ENCODE results near the gene ASAP2.

ASAP2 gene

GRCh38 chr2:9284521-9285297 lies 78.1 kb downstream of the ASAP2 start:
- H2AFZ ChIP-seq (ENCODE audit: low read depth): no peak overlapping the region
- no peaks in the 10 kb centered on the region for H3K36me3 ChIP-seq (ENCODE audit: insufficient read depth)
- no peaks in the 10 kb centered on the region for H3K79me2 ChIP-seq (ENCODE audit: insufficient read depth, low read depth)
- H3K4me1 ChIP-seq (ENCODE audit: low read depth, poor library complexity, severe bottlenecking): no peaks in the 10 kb centered on the region
- no peak overlapping the region for H3K27ac ChIP-seq
- no peak overlapping the region for H3K4me2 ChIP-seq
- no peak overlapping the region for H3K4me3 ChIP-seq (IDR thresholded peaks at IDR 0.05; ENCODE audit: insufficient read depth, low read depth, low read length)
- H4K20me1 ChIP-seq (ENCODE audit: insufficient read depth): no peaks in the 10 kb centered on the region
- TF ChIP-seq, protein P1, sequence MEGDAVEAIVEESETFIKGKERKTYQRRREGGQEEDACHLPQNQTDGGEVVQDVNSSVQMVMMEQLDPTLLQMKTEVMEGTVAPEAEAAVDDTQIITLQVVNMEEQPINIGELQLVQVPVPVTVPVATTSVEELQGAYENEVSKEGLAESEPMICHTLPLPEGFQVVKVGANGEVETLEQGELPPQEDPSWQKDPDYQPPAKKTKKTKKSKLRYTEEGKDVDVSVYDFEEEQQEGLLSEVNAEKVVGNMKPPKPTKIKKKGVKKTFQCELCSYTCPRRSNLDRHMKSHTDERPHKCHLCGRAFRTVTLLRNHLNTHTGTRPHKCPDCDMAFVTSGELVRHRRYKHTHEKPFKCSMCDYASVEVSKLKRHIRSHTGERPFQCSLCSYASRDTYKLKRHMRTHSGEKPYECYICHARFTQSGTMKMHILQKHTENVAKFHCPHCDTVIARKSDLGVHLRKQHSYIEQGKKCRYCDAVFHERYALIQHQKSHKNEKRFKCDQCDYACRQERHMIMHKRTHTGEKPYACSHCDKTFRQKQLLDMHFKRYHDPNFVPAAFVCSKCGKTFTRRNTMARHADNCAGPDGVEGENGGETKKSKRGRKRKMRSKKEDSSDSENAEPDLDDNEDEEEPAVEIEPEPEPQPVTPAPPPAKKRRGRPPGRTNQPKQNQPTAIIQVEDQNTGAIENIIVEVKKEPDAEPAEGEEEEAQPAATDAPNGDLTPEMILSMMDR (conservative IDR thresholded peaks at IDR 0.05; ENCODE audit: low read depth, low read length): no peak
- no peaks in the 10 kb centered on the region for H3K27me3 ChIP-seq (ENCODE audit: insufficient read depth, low read depth)
- H3K9ac ChIP-seq: no peak overlapping the region

GRCh38 chr2:9285385-9285920 lies 78.8 kb downstream of the ASAP2 start:
- H3K9ac ChIP-seq: no peak overlapping the region
- no peak overlapping the region for H3K4me2 ChIP-seq
- no peak overlapping the region for H3K27ac ChIP-seq
- H3K4me3 ChIP-seq (IDR thresholded peaks at IDR 0.05; ENCODE audit: insufficient read depth, low read depth, low read length): no peak overlapping the region
- H3K79me2 ChIP-seq (ENCODE audit: insufficient read depth, low read depth): no peaks in the 10 kb centered on the region
- TF ChIP-seq, protein P1 (conservative IDR thresholded peaks at IDR 0.05; ENCODE audit: low read depth, low read length): no peak
- H3K36me3 ChIP-seq (ENCODE audit: insufficient read depth): no peaks in the 10 kb centered on the region
- H3K4me1 ChIP-seq (ENCODE audit: low read depth, poor library complexity, severe bottlenecking): no peaks in the 10 kb centered on the region
- no peak overlapping the region for H2AFZ ChIP-seq (ENCODE audit: low read depth)
- H4K20me1 ChIP-seq (ENCODE audit: insufficient read depth): no peaks in the 10 kb centered on the region
- no peaks in the 10 kb centered on the region for H3K27me3 ChIP-seq (ENCODE audit: insufficient read depth, low read depth)

DNA sequence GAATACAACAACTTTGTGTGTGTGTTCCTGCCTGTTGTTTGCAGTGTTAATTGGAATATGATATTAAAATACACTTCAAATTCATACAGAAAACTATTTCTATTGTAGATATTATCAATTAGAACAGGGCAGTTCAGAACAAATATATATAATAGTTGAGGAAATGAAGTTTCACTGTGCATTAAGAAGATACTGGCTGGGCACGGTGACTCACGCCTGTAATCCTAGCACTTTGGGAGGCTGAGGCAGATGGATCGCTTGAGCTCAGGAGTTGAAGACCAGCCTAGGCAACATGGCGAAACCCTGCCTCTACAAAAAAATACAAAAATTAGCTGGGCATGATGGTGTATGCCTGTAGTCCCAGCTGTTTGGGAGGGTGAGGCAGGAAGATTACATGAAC lies 79.3 kb downstream of the ASAP2 start:
- Histone ChIP-seq H3K4me1 (ENCODE audit: low read depth, poor library complexity, severe bottlenecking) (no peaks in the 10 kb centered on the region), H3K4me2 (no peak overlapping the region), H2AFZ (ENCODE audit: low read depth) (no peak overlapping the region), H3K4me3 (IDR thresholded peaks at IDR 0.05; ENCODE audit: insufficient read depth, low read depth, low read length) (no peak overlapping the region), H3K9ac (no peak overlapping the region), H4K20me1 (ENCODE audit: insufficient read depth) (no peaks in the 10 kb centered on the region), H3K27me3 (ENCODE audit: insufficient read depth, low read depth) (no peaks in the 10 kb centered on the region), H3K79me2 (ENCODE audit: insufficient read depth, low read depth) (no peaks in the 10 kb centered on the region), H3K36me3 (ENCODE audit: insufficient read depth) (no peaks in the 10 kb centered on the region), H3K27ac (no peak overlapping the region)
- TF ChIP-seq, protein P1 (conservative IDR thresholded peaks at IDR 0.05; ENCODE audit: low read depth, low read length): no peak

DNA sequence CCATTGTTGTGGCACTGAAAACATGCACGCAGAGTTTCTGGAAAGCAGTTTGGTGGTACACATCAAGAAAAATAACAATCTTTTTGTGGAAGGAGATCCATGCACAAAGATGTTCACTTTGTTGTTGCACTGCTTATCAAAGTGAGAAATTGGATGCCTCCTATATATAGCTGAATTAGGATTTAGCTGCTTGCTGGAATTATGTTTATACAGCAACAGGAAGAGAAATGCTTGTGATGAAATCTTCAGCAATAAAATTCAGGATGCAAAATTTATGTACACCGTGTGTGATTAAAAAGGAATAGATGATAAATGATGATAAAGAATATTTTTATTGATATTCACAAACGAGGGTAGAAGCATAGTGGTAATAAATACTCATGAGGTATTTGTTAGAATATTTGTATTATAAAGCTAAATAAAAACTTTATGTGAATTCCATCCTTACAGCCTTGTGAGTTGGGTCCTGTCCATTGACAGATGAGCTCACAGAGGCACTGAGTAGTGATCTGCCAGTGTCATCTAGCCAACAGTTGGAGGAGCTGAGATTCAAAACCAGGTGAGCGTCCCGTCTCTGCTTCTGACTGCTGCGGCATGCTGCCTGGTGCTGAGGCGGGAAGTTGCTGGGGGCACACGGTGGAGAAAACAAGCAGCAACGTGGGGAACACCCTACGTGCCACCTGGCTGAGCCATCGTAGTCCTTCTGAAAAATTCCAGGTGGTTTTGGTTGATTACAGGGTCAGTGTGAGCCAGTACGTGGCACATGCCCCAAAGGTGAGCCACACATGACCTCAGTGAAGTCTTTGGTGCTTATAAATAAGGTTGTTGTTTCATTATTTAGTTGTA lies 80.2 kb downstream of the ASAP2 start:
- H3K79me2 ChIP-seq (ENCODE audit: insufficient read depth, low read depth): no peaks in the 10 kb centered on the region
- no peak overlapping the region for H2AFZ ChIP-seq (ENCODE audit: low read depth)
- H4K20me1 ChIP-seq (ENCODE audit: insufficient read depth): no peaks in the 10 kb centered on the region
- no peak overlapping the region for H3K4me2 ChIP-seq
- H3K9ac ChIP-seq: no peak overlapping the region
- TF ChIP-seq, protein P1 (conservative IDR thresholded peaks at IDR 0.05; ENCODE audit: low read depth, low read length): no peak
- no peaks in the 10 kb centered on the region for H3K36me3 ChIP-seq (ENCODE audit: insufficient read depth)
- no peak overlapping the region for H3K4me3 ChIP-seq (IDR thresholded peaks at IDR 0.05; ENCODE audit: insufficient read depth, low read depth, low read length)
- H3K4me1 ChIP-seq (ENCODE audit: low read depth, poor library complexity, severe bottlenecking): no peaks in the 10 kb centered on the region
- no peak overlapping the region for H3K27ac ChIP-seq
- no peaks in the 10 kb centered on the region for H3K27me3 ChIP-seq (ENCODE audit: insufficient read depth, low read depth)

Data from KMS-11 (cell line).